Measurements from ENCODE around the gene TRAF3IP3. TPM values are rescaled to one million over a fixed set of nuclear protein-coding genes. Genes with fewer than 3 reads are reported as not detected.

Gene TRAF3IP3
- total RNA-seq, 6 experiments from 2014 or later, result 0.24 TPM; not detected in 5

GRCh38 chr1:209819058-209819457 is 63.2 kb downstream of the TRAF3IP3 start:
- peaks cover 37% of the 10 kb centered on the region for H3K4me1 Mint-ChIP-seq (ENCODE audit: low read depth)
- DNase-seq, result no peak
- no peak overlapping the region for H3K4me3 Mint-ChIP-seq
- H3K27me3 Mint-ChIP-seq (ENCODE audit: insufficient read depth), result peaks cover 1% of the 10 kb centered on the region; the same call in 1 of the 2 replicates
- no peaks in the 10 kb centered on the region for H3K9me3 Mint-ChIP-seq
- no peak for TF ChIP-seq CTCF (IDR thresholded peaks at IDR 0.05)
- peaks cover 5% of the 10 kb centered on the region; the same call in 1 of the 2 replicates for H3K36me3 Mint-ChIP-seq (ENCODE audit: low read depth)
- no peak overlapping the region for H3K27ac Mint-ChIP-seq

- H3K4me3 Mint-ChIP-seq, result no peak overlapping the region
- H3K36me3 Mint-ChIP-seq (ENCODE audit: low read depth), result peaks cover 5% of the 10 kb centered on the region; the same call in 1 of the 2 replicates
- peaks cover 50% of the 10 kb centered on the region for H3K4me1 Mint-ChIP-seq (ENCODE audit: low read depth)
- H3K9me3 Mint-ChIP-seq, result no peaks in the 10 kb centered on the region
- TF ChIP-seq CTCF (IDR thresholded peaks at IDR 0.05), result no peak
- no peak overlapping the region for H3K27ac Mint-ChIP-seq
- no peak for DNase-seq
- peaks cover 1% of the 10 kb centered on the region; the same call in 1 of the 2 replicates for H3K27me3 Mint-ChIP-seq (ENCODE audit: insufficient read depth)
Observed at GRCh38 chr1:209820986-209821385, 65.1 kb downstream of the TRAF3IP3 start.

- TF ChIP-seq CTCF (IDR thresholded peaks at IDR 0.05), result no peak
- H3K27me3 Mint-ChIP-seq (ENCODE audit: insufficient read depth), result no peaks in the 10 kb centered on the region; the same call in 1 of the 2 replicates
- DNase-seq, result no peak
- H3K4me3 Mint-ChIP-seq, result peak overlapping the region; percentile 70
- H3K27ac Mint-ChIP-seq, result peak overlapping the region; percentile 90
- H3K36me3 Mint-ChIP-seq (ENCODE audit: low read depth), result peaks cover 9% of the 10 kb centered on the region
- H3K9me3 Mint-ChIP-seq, result peaks cover 3% of the 10 kb centered on the region
- H3K4me1 Mint-ChIP-seq (ENCODE audit: low read depth), result peaks cover 59% of the 10 kb centered on the region
Observed at GRCh38 chr1:209822706-209823105, 66.9 kb downstream of the TRAF3IP3 start.

- peak; percentile 78 for DNase-seq
- H3K9me3 Mint-ChIP-seq, result peaks cover 10% of the 10 kb centered on the region
- H3K36me3 Mint-ChIP-seq (ENCODE audit: low read depth), result peaks cover 16% of the 10 kb centered on the region
- peak overlapping the region; percentile 90 for H3K27ac Mint-ChIP-seq
- peaks cover 2% of the 10 kb centered on the region for H3K27me3 Mint-ChIP-seq (ENCODE audit: insufficient read depth)
- H3K4me3 Mint-ChIP-seq, result peak overlapping the region; percentile 70
- peaks cover 63% of the 10 kb centered on the region for H3K4me1 Mint-ChIP-seq (ENCODE audit: low read depth)
- TF ChIP-seq CTCF (IDR thresholded peaks at IDR 0.05), result peak; percentile 95
Observed at GRCh38 chr1:209823143-209824041, 67.5 kb downstream of the TRAF3IP3 start.

GRCh38 chr1:209825591-209826434 is 70.0 kb downstream of the TRAF3IP3 start:
- Mint-ChIP-seq H3K27me3 (ENCODE audit: insufficient read depth) (peaks cover 2% of the 10 kb centered on the region), H3K4me3 (no peak overlapping the region), H3K27ac (no peak overlapping the region), H3K4me1 (ENCODE audit: low read depth) (peaks cover 80% of the 10 kb centered on the region), H3K9me3 (peaks cover 23% of the 10 kb centered on the region), H3K36me3 (ENCODE audit: low read depth) (peaks cover 36% of the 10 kb centered on the region)
- no peak for TF ChIP-seq CTCF (IDR thresholded peaks at IDR 0.05)
- DNase-seq, result no peak
